Measurements from ENCODE around the gene MSI2.
A peak's percentile ranks its signal among the peaks of the same experiment; 100 is the strongest.
"Not testable (repeated sequence)": the region's sequence is repeated elsewhere in the genome, so short reads cannot be mapped to it uniquely, and the experiment has no call there.

The MSI2 gene

DNA sequence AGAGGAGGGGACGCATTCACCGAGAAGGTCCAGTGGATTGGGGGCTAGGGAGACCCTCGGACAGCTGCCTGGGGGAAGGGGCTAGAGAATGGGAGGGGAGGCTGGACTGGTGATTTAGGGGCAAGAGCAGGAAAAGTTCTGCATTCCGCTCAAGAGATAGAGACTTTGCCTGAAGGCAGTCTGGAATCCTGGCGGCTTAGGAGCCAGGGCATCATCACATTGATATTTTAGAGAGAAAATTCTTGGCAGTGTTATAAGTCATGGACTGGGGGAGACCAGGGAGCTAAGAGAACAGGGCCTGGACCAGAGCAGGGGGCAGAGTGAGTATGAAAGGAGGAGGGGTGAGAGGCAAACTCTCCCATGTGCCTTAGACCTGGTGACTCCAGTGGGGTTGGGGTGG is 35.8 kb downstream of the MSI2 start:
- TF ChIP-seq EZH2 (IDR thresholded peaks at IDR 0.05): no peak
- TF ChIP-seq POLR2AphosphoS5 (IDR thresholded peaks at IDR 0.05; ENCODE audit: borderline replicate concordance, low read depth, low read length): no peak
- no peak for TF ChIP-seq FOXP2 (optimal IDR thresholded peaks at IDR 0.05; ENCODE audit: control extremely low read depth, extremely low read length, insufficient read depth)
- Histone ChIP-seq H3K27ac (no peak overlapping the region), H3K36me3 (ENCODE audit: insufficient read depth, low read length) (no peaks in the 10 kb centered on the region)

DNA sequence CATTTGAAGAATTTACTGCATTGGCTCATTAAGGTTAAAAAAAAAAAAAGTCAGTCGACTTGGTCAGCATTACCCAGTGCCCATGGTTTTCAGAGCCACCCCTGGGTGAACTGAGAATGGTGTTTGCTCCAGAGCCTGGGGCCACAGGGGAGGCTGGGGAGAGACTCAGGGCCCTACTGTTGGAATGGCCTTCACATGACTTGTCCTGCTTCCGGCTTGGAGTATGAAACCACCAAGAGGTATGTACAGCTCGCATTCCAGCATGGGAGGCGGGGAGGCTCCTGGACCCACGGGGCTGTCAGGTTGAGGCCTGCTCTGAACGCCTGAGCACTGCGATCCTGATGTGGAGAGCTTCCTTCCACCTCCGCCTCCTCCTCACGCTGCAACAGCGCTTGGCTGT is 36.8 kb downstream of the MSI2 start:
- no peak for DNase-seq (ENCODE audit: low read depth, low spot score)
- Histone ChIP-seq H3K9ac (ENCODE audit: insufficient read length) (no peak overlapping the region), H3K9me3 (ENCODE audit: low read depth, low read length) (no peaks in the 10 kb centered on the region), H3K4me3 (no peak overlapping the region), H3K27ac (no peak overlapping the region), H3K36me3 (ENCODE audit: insufficient read depth, low read length) (peaks cover 5% of the 10 kb centered on the region)
- TF ChIP-seq EZH2 (IDR thresholded peaks at IDR 0.05): no peak

More for the DNA sequence above, 35.8 kb downstream of the MSI2 start:
- H3K9me3 ChIP-seq (ENCODE audit: low read depth, low read length): no peaks in the 10 kb centered on the region
- no peak overlapping the region for H3K4me3 ChIP-seq
- H3K9ac ChIP-seq (ENCODE audit: insufficient read length): no peak overlapping the region
- no peak for DNase-seq (ENCODE audit: low read depth, low spot score)

DNA sequence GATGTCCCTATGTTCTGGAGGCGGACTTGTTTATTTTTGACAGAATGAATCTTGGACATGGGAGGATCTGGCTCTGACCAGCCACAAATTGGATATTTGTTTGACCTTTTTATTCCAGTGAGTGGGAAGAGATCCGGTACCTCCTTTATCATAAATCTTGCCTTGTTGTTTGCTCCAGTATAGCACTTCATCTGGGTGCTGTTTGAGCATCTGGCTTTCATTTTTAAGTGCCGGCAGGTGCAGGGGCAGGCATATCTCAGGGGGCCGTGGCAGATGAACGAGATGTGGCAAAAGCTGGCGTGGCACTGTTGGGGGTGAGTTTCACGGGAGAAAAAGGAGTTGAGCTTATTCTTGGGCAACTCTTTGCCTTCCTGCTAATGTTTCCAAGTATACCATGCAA is 37.8 kb downstream of the MSI2 start:
- Histone ChIP-seq H3K9ac (ENCODE audit: insufficient read length) (no peak overlapping the region), H3K9me3 (ENCODE audit: low read depth, low read length) (no peaks in the 10 kb centered on the region), H3K4me3 (no peak overlapping the region), H3K27ac (no peak overlapping the region), H3K36me3 (ENCODE audit: insufficient read depth, low read length) (peaks cover 14% of the 10 kb centered on the region)
- DNase-seq (ENCODE audit: low read depth, low spot score): no peak
- no peak for TF ChIP-seq EZH2 (IDR thresholded peaks at IDR 0.05)
- TF ChIP-seq FOXP2 (optimal IDR thresholded peaks at IDR 0.05; ENCODE audit: control extremely low read depth, extremely low read length, insufficient read depth): no peak
- no peak for TF ChIP-seq POLR2AphosphoS5 (IDR thresholded peaks at IDR 0.05; ENCODE audit: borderline replicate concordance, low read depth, low read length)

DNA sequence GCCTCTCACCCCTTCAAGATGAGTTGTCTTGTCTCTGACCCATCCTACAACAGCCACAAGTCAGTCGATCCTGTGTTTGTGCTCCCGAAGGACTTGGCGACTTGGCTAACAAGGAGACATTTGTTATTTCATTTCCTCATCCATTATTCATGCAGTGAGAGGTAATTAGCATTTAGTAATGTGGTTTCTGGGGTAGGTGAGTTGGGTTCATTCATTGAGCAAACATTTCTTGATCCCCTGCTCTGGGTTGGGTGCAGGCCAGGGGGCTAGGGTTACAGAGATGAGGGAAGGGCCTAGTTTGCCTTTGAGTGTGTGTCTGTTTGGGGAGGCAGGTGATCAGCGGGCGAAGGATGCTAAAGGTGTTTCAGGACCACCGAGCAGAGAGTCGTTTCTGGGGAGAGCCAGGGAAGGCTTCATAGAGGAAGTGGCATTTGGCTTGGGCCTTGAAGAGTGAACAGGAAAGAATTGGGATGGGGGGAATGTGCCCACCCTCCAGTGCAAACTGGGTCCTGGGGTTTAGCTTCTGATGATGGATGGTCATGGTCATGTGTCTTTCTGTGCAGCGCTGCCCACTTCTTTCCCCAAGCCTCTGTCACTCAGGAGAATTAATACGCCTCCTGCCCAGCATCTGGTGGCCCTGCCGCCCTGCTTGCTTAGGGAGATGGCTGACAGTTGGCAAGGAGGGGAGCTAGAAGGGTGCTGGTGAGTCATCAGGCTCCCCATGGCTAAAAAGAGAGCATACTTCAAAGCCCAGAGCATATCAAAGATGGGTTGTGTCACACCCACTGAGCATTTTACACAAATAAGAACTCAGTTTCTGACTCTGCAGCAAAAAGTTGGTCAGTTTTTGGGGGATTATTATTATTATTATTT is 38.5 kb downstream of the MSI2 start:
- no peak overlapping the region for H3K9ac ChIP-seq (ENCODE audit: insufficient read length)
- H3K9me3 ChIP-seq (ENCODE audit: low read depth, low read length): no peaks in the 10 kb centered on the region
- H3K36me3 ChIP-seq (ENCODE audit: insufficient read depth, low read length): peaks cover 14% of the 10 kb centered on the region
- peak overlapping the region; percentile 40 for H3K4me3 ChIP-seq
- TF ChIP-seq FOXP2 (optimal IDR thresholded peaks at IDR 0.05; ENCODE audit: control extremely low read depth, extremely low read length, insufficient read depth) (no peak), POLR2AphosphoS5 (IDR thresholded peaks at IDR 0.05; ENCODE audit: borderline replicate concordance, low read depth, low read length) (no peak), EZH2 (IDR thresholded peaks at IDR 0.05) (no peak)
- H3K27ac ChIP-seq: peak overlapping the region; percentile 79; the same call in 1 of the 2 replicates
- DNase-seq (ENCODE audit: low read depth, low spot score): no peak

DNA sequence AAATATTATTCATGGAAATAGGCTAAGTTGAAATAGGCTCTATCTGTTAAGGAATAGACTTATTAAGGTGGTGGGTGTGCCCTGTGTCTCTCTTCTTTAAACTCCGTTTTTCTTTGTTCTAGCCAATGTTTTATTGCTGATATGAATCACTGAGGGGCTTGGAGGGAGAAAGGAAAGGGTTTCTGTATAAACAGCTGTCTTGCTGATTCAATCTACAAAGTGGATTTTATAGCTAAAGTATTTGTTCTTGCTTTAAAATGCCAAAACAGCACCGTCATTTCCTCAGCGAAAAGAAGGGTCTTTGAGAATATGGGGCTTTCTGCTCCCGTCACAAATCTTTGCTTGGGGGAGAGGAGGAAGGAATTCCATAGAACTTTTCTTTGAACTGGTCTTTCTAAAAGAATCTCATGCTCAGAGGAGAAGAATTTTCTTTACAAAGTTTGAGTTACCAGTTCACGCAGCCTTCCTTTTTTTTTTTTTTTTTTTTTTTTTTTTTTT is 39.3 kb downstream of the MSI2 start:
- no peak for DNase-seq (ENCODE audit: low read depth, low spot score)
- Histone ChIP-seq H3K9ac (ENCODE audit: insufficient read length) (no peak overlapping the region), H3K27ac (peak overlapping the region; percentile 79), H3K9me3 (ENCODE audit: low read depth, low read length) (no peaks in the 10 kb centered on the region), H3K36me3 (ENCODE audit: insufficient read depth, low read length) (peaks cover 16% of the 10 kb centered on the region), H3K4me3 (peak overlapping the region; percentile 40)
- TF ChIP-seq POLR2AphosphoS5 (IDR thresholded peaks at IDR 0.05; ENCODE audit: borderline replicate concordance, low read depth, low read length) (no peak), FOXP2 (optimal IDR thresholded peaks at IDR 0.05; ENCODE audit: control extremely low read depth, extremely low read length, insufficient read depth) (no peak), EZH2 (IDR thresholded peaks at IDR 0.05) (no peak)

DNA sequence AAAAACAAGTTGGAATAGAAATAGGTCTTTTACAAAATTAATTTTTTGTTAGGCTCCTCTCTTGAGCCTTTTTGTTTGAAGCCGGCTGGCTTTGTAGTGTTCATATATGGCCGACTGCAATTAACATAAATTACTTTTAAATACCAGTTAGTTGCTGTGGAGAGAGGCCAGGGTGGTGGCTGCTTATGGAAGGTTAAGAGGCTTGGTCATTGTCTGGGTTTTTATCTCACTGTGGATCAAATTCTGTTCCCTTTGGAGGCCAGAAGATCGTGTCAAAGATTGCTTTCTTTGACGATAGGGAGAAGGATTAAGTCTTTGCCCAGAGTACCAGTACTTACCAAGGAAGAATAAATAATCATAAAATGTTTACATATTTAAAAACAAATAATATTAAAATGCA is 39.9 kb downstream of the MSI2 start:
- H3K9ac ChIP-seq (ENCODE audit: insufficient read length): no peak overlapping the region
- TF ChIP-seq FOXP2 (optimal IDR thresholded peaks at IDR 0.05; ENCODE audit: control extremely low read depth, extremely low read length, insufficient read depth) (no peak), POLR2AphosphoS5 (IDR thresholded peaks at IDR 0.05; ENCODE audit: borderline replicate concordance, low read depth, low read length) (no peak), EZH2 (IDR thresholded peaks at IDR 0.05) (no peak)
- no peak overlapping the region for H3K4me3 ChIP-seq
- H3K27ac ChIP-seq: no peak overlapping the region
- DNase-seq (ENCODE audit: low read depth, low spot score): no peak
- H3K9me3 ChIP-seq (ENCODE audit: low read depth, low read length): no peaks in the 10 kb centered on the region
- H3K36me3 ChIP-seq (ENCODE audit: insufficient read depth, low read length): peaks cover 16% of the 10 kb centered on the region

DNA sequence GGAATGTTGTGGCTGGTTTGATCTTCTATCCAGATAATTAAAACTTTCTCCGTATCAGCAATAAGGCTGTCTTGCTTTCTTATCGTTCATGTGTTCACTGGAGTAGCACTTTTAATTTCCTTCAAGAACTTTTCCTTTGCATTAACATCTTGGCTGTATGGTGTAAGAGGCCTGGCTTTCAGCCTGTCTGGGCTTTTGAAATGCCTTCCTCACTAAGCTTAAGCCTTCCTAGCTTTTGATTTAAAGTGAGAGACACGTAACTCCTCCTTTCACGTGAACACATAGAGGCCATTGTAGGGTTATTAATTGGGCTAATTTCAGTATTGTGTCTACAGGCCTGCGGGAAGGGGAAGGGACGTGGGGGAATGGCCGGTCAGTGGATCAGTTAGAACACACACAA is 42.9 kb downstream of the MSI2 start:
- H3K9me3 ChIP-seq (ENCODE audit: low read depth, low read length): no peaks in the 10 kb centered on the region
- H3K36me3 ChIP-seq (ENCODE audit: insufficient read depth, low read length): peaks cover 16% of the 10 kb centered on the region
- TF ChIP-seq FOXP2 (optimal IDR thresholded peaks at IDR 0.05; ENCODE audit: control extremely low read depth, extremely low read length, insufficient read depth): no peak
- H3K9ac ChIP-seq (ENCODE audit: insufficient read length): no peak overlapping the region
- H3K27ac ChIP-seq: no peak overlapping the region
- no peak overlapping the region for H3K4me3 ChIP-seq
- no peak for DNase-seq (ENCODE audit: low read depth, low spot score)

DNA sequence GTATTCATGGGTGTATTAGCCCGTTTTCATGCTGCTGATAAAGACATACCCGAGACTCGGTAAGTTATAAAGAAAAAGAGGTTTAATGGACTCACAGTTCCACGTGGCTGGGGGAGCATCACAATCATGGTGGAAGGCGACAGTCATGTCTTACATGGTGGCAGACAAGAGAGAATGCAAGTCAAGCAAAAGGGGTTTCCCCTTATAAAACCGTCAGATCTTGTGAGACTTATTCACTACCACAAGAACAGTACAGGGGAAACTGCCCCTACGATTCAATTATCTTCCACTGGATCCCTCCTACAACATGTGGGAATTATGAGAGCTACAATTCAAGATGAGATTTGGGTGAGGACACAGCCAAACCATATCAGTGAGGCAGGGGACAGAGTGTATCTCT is 44.3 kb downstream of the MSI2 start:
- not testable (repeated sequence) for DNase-seq (ENCODE audit: low read depth, low spot score); H3K9me3 ChIP-seq (ENCODE audit: low read depth, low read length); H3K9ac ChIP-seq (ENCODE audit: insufficient read length); H3K4me3 ChIP-seq; H3K27ac ChIP-seq
- peaks cover 16% of the 10 kb centered on the region for H3K36me3 ChIP-seq (ENCODE audit: insufficient read depth, low read length)

Data from SK-N-MC (cell line).